Large intestine (tissue), 3 donors: ENCODE data around the gene MOB3B. TPM values are rescaled to one million over a fixed set of nuclear protein-coding genes. Genes with fewer than 3 reads are reported as not detected.
"Not testable (repeated sequence)": the region's sequence is repeated elsewhere in the genome, so short reads cannot be mapped to it uniquely, and the experiment has no call there.

ENCODE experiments used
- DNase-seq, 2 donors: peaks; one replicate each; pipeline versions ENCODE4 v3.0.0 to v3.0.0-alpha.2; 2013
- H3K27ac ChIP-seq: one replicate; pipeline ENCODE4 v1.5.1; 2013; ENCODE audit warnings: low read length
- H3K27me3 ChIP-seq: 2 replicates; pipeline ENCODE4 v1.6.1; 2013; ENCODE audit warnings: low read length; ENCODE audit not compliant: control insufficient read depth, insufficient read depth
- H3K36me3 ChIP-seq: 2 replicates; pipeline ENCODE4 v1.6.1; 2013; ENCODE audit warnings: low read length; ENCODE audit not compliant: control insufficient read depth, insufficient read depth
- H3K4me1 ChIP-seq: one replicate; pipeline ENCODE4 v1.6.1; 2013; ENCODE audit warnings: low read length; ENCODE audit not compliant: control insufficient read depth, insufficient read depth
- H3K4me3 ChIP-seq: one replicate; pipeline ENCODE4 v1.5.1; 2013; ENCODE audit warnings: low read length
- H3K9me3 ChIP-seq: one replicate; pipeline ENCODE4 v1.6.1; 2013; ENCODE audit warnings: mild to moderate bottlenecking, low read depth, low read length, moderate library complexity; ENCODE audit not compliant: control insufficient read depth
- WGBS: methylation state at CpG from one replicate; pipeline ENCODE4 v1.1.5; 2013; ENCODE audit warnings: low lambda C conversion rate; ENCODE audit not compliant: insufficient coverage; 5-methylcytosine and 5-hydroxymethylcytosine counted together
- polyA plus RNA-seq: library from polyadenylated mRNA; unstranded; fragments of 120-200 nt; gene quantifications from one replicate; pipeline ENCODE4 v1.2.1, GENCODE V29; 2013

MOB3B gene
- polyA plus RNA-seq, 1 donor = 34.7 TPM

GRCh38 chr9:27426511-27427271, 102.9 kb downstream of the MOB3B start:
- Histone ChIP-seq H3K4me1 (peaks cover 11% of the 10 kb centered on the region), H3K27me3 (no peaks in the 10 kb centered on the region), H3K4me3 (no peak overlapping the region), H3K36me3 (no peaks in the 10 kb centered on the region), H3K9me3 (no peaks in the 10 kb centered on the region), H3K27ac (no peak overlapping the region)
- no peak for DNase-seq
- WGBS = no CpG with 5 or more reads among the region's 5 CpGs

- Histone ChIP-seq H3K9me3 (no peaks in the 10 kb centered on the region), H3K4me1 (peaks cover 11% of the 10 kb centered on the region), H3K27ac (no peak overlapping the region), H3K27me3 (no peaks in the 10 kb centered on the region), H3K36me3 (no peaks in the 10 kb centered on the region), H3K4me3 (no peak overlapping the region)
- 80% methylated on average over 2 of the region's 4 CpGs for WGBS
- no peak for DNase-seq
These were observed 103.6 kb downstream of the MOB3B start for GRCh38 chr9:27425827-27426510.

- no peak for DNase-seq
- Histone ChIP-seq H3K4me3 (no peak overlapping the region), H3K27me3 (no peaks in the 10 kb centered on the region), H3K27ac (no peak overlapping the region), H3K9me3 (no peaks in the 10 kb centered on the region), H3K4me1 (peaks cover 11% of the 10 kb centered on the region), H3K36me3 (no peaks in the 10 kb centered on the region)
- 100% methylated on average over 1 of the region's 6 CpGs for WGBS
These were observed 105.5 kb downstream of the MOB3B start for GRCh38 chr9:27423915-27424710.

- WGBS = 29% methylated on average over 1 of the region's 1 CpG
- peaks cover 11% of the 10 kb centered on the region for H3K4me1 ChIP-seq
These were observed 107.3 kb downstream of the MOB3B start for GRCh38 chr9:27422279-27422834.

GRCh38 chr9:27421577-27421976, 108.0 kb downstream of the MOB3B start:
- WGBS = 100% methylated on average over 1 of the region's 2 CpGs
- Histone ChIP-seq H3K27ac (no peak overlapping the region), H3K9me3 (no peaks in the 10 kb centered on the region), H3K36me3 (no peaks in the 10 kb centered on the region), H3K4me1 (peaks cover 8% of the 10 kb centered on the region), H3K27me3 (no peaks in the 10 kb centered on the region), H3K4me3 (no peak overlapping the region)
- DNase-seq = no peak

More at GRCh38 chr9:27422279-27422834, 107.3 kb downstream of the MOB3B start:
- Histone ChIP-seq H3K27ac (no peak overlapping the region), H3K4me3 (no peak overlapping the region), H3K9me3 (no peaks in the 10 kb centered on the region), H3K27me3 (no peaks in the 10 kb centered on the region), H3K36me3 (no peaks in the 10 kb centered on the region)
- DNase-seq = no peak

- not testable (repeated sequence) for H3K4me1 ChIP-seq, H3K27me3 ChIP-seq, H3K9me3 ChIP-seq, DNase-seq, H3K27ac ChIP-seq, H3K36me3 ChIP-seq, H3K4me3 ChIP-seq
- 100% methylated on average over 2 of the region's 3 CpGs for WGBS
These were observed 110.1 kb downstream of the MOB3B start for GRCh38 chr9:27419558-27419957.

- Histone ChIP-seq H3K27me3 (no peaks in the 10 kb centered on the region), H3K4me3 (no peak overlapping the region), H3K4me1 (peaks cover 28% of the 10 kb centered on the region), H3K27ac (peak overlapping the region; percentile 76), H3K36me3 (no peaks in the 10 kb centered on the region), H3K9me3 (no peaks in the 10 kb centered on the region)
- DNase-seq = peak; percentile 62 to 76
- WGBS = no CpG with 5 or more reads among the region's 4 CpGs
These were observed 115.3 kb downstream of the MOB3B start for GRCh38 chr9:27414220-27414761.

- Histone ChIP-seq H3K9me3 (no peaks in the 10 kb centered on the region), H3K4me1 (peaks cover 28% of the 10 kb centered on the region), H3K36me3 (no peaks in the 10 kb centered on the region), H3K4me3 (no peak overlapping the region), H3K27me3 (no peaks in the 10 kb centered on the region), H3K27ac (peak overlapping the region; percentile 76)
- DNase-seq = peak in 1 of 2 donors; percentile 48
- WGBS = no CpG with 5 or more reads among the region's 6 CpGs
These were observed 115.9 kb downstream of the MOB3B start for GRCh38 chr9:27413511-27414219.

GRCh38 chr9:27412963-27413362, 116.7 kb downstream of the MOB3B start:
- Histone ChIP-seq H3K27me3 (no peaks in the 10 kb centered on the region), H3K4me1 (peaks cover 30% of the 10 kb centered on the region), H3K4me3 (no peak overlapping the region), H3K9me3 (no peaks in the 10 kb centered on the region), H3K27ac (no peak overlapping the region), H3K36me3 (no peaks in the 10 kb centered on the region)
- no peak for DNase-seq
- no CpG with 5 or more reads among the region's 2 CpGs for WGBS
